SK-MEL-5 (cell line): ENCODE measurements around the gene SPARCL1. TPM values are rescaled to one million over a fixed set of nuclear protein-coding genes. Genes with fewer than 3 reads are reported as not detected.
"Not testable (repeated sequence)": the region's sequence is repeated elsewhere in the genome, so short reads cannot be mapped to it uniquely, and the experiment has no call there.

Experiments used
- DNase-seq: peaks from one replicate; pipeline ENCODE4 v3.0.0-alpha.2; 2016; ENCODE audit warnings: low read depth, low spot score
- in situ Hi-C: cut with HindIII; loops from 2 replicates; pipeline ENCODE4 v1.10.0; 2016; ENCODE audit warnings: low sequenced_read_pairs, high pct_unique_total_duplicates, low pct_unique_long_range_greater_than_20kb
- total RNA-seq: library from RNA; depleted of rRNA; stranded (reverse); fragments of >200 nt; shearing (Covaris generic); gene quantifications from 2 replicates; pipeline ENCODE4 v1.2.3, GENCODE V29; 2014

Gene SPARCL1
- total RNA-seq, 1 experiment from 2014 or later: not detected

DNA sequence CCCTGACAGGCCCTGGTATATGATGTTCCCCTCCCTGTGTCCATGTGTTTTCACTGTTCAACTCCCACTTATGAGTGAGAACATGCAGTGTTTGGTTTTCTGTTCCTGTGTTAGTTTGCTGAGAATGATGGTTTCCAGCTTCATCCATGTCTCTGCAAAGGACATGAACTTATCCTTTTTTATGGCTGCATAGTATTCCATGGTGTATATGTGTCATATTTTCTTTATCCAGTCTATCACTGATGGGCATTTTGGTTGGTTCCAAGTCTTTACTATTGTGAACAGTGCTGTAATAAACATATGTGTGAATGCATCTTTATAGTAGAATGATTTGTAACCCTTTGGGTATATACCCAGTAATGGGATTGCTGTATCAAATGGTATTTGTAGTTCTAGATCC lies 45.9 kb downstream of the SPARCL1 start:
- DNase-seq, in situ Hi-C loops: not testable (repeated sequence)

DNA sequence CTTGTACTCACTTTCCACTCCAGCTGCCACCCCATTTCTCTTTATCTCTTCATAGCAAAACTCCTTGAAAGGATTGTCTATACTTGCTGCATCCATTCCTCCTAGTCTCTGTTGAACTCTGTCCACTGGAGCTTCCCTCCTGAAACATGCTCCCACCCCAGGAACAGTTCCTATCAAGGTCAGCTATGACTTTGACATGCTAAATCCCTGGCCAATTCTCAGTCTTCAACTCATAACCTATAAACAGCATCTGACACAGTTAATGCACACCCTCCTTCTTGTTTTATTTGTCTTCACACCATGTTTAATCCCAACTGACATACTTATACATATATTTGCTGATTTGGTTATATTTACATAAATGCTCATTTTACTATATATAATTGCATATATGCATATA lies 47.8 kb downstream of the SPARCL1 start:
- in situ Hi-C loops: no loop called here
- no peak for DNase-seq

DNA sequence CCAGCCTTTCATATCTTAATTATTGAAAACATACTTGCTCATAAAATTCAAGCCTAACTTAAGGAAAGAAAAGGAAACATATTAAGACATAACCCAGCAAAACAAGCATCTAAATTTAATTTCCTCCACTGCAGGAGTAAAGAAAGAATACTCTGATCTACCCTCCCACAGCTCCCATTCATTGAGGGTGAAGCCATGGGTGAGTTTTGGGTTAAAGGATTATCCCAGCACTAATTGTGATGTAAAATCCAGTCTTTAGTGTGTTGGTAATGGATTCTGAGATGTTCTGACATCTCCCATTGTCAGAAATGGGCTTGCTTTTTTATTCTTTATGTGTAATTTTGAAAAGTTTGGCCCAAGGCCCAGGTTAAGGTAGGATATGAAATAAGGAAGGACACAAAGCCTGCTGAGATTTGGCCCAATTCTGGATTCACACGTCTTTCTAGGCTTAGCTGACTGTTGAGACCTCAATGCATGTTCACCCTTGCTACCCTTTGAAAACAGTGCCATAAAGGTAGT lies 50.4 kb downstream of the SPARCL1 start:
- DNase-seq: no peak
- in situ Hi-C loops: no loop called here

DNA sequence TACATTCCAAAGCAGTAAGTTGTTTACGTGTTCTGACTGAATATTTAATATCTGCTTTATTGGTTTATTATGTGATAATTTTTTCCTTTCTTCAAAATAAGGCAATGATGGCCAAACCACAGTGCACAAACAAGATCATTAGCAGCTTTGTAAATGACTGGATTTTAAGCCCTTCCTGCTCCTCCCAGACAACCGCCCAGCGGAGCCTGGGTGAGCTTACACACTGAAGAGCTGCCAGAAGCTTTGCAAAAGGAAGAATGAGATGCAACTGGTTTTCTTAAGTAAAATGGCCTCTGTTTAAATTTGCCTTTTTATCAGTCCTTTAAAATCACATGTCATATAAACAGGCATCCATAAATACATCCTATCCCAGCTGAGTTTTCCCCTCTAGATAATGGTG lies 52.2 kb downstream of the SPARCL1 start:
- in situ Hi-C loops: no loop called here
- DNase-seq: no peak

DNA sequence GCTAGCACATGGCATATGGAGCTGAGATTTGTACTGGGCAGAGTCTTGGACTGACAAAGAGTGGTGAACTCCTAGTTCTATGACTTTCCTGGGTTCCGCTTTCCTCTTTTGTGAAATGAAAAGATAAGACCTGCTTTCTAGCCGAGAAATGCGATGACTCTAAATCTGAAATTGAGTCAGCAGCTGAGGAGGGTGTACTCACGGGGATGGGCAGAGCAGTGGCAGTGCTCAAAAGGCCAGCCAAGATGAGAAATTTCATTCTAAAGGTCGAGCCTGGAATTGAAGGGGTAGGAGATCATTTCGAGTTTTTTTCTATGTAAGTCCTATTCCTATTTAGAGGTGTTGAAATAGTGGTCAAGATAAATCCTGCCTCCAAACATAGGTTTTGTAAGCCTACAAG lies 59.8 kb downstream of the SPARCL1 start:
- in situ Hi-C loops: no loop called here
- no peak for DNase-seq

DNA sequence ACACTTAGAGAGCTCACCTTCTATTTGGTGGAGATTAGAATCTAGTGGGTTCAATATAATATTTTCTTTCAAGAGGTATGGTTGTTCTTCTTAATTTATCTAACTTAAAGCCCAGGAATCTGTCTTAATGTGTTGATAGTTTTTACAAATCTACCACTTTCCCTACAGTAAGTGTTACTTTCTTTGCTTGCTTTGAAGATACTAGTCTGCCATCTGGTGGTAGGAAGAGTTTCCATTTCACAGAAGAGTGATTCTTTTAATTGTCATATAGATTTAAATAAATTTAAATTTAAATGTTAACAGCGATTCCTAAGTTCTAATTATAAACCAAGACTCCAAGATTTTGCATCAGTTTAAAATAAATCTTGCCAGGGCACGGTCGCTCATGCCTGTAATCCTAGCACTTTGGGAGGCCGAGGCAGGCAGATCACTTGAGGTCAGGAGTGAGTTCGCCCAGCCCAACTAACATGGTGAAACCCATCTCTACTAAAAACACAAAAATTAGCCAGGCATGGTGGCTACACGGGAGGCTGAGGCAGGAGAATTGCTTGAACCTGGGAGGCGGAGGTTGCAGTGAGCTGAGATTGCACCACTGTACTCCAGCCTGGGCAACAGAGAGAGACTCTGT lies 63.3 kb downstream of the SPARCL1 start:
- in situ Hi-C loops: no loop called here
- peak; percentile 61 for DNase-seq

DNA sequence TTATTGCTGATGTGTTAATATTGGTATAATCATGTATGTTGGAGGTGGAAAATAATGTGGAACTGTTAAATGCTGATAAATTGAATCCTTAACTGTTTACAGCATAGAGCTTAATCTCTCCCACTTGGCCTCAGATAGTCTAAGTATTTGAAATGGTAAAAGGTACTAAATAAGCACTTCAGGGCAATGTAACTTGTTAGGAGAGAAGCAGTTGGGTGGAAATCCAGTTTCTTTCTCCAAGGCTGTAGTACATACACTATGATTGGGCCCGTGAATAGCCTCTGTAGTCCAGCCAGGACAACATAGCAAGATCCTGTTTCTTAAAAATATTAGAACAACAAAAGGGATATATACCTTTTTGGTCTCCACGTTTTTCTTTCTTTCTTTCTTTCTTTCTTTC lies 67.1 kb downstream of the SPARCL1 start:
- in situ Hi-C loops: no loop called here
- DNase-seq: no peak

DNA sequence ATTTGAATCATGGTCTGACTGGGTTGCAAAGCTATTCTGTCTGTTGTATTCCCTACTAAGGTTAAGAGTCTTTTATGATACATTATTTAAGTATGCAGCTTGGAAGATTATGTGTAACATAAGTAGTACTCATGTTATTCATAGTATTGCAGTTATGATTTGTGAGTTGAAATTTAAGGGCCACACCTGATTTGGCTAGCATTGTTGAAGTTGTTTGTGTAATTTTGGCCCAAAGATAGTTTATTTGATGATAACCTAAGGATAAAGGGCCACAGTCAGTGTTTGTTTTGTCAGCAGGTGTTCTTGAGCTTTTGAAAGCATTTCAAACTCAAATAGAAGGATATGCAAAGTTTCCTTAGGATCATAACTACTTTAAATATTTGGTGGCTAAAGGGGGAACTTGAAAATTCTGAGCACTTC lies 67.9 kb downstream of the SPARCL1 start:
- DNase-seq: no peak
- in situ Hi-C loops: no loop called here

DNA sequence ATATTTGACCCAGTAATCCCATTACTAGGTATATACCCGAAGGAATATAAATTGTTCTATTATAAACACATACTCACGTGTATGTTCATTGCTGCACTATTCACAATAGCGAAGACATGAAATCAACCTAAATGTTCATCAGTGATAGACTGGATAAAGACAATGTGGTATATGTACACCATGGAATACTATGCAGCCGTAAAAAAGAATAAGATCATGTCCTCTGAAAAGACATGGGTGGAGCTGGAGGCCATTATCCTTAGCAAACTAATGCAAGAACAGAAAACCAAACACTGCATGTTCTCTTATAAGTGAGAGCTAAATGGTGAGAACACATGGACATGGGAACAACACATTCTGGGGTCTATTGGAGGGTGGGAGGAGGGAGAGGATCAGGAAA lies 70.3 kb downstream of the SPARCL1 start:
- DNase-seq: no peak

DNA sequence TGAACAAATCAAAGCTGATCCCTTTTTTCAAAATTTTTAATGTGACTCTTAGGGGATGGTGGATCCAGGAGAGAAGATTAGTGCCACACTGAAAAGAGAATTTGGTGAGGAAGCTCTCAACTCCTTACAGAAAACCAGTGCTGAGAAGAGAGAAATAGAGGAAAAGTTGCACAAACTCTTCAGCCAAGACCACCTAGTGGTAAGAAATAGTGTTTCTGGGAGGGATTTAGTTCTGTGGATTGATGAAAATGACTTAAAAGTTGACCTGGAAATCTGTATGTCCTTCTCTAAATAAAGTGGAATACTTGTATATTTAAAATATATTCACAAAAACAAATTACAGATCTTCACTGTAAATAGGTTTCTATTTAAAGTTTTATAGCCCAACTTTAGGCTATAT lies 77.6 kb downstream of the SPARCL1 start:
- in situ Hi-C loops: no loop called here
- DNase-seq: peak; percentile 27

More for the DNA sequence above, 70.3 kb downstream of the SPARCL1 start:
- in situ Hi-C loops: no loop called here

DNA sequence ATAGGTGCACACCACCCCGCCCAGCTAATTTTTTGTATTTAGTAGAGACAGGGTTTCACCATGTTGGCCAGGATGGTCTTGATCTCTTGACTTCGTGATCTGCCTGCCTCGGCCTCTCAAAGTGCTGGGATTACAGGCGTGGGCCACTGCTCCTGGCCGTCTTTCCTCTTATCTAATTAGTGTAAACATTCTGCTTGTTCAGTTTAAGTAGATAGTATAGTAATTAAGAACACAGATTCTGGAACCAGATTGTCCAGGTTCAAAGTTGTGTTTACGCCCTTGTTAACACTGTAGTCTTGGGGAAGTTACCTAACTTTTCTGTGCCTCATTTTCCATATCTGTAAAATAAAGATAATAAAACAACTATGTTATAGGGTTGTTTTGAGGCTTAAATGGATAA lies 82.8 kb downstream of the SPARCL1 start:
- in situ Hi-C loops, DNase-seq: not testable (repeated sequence)

DNA sequence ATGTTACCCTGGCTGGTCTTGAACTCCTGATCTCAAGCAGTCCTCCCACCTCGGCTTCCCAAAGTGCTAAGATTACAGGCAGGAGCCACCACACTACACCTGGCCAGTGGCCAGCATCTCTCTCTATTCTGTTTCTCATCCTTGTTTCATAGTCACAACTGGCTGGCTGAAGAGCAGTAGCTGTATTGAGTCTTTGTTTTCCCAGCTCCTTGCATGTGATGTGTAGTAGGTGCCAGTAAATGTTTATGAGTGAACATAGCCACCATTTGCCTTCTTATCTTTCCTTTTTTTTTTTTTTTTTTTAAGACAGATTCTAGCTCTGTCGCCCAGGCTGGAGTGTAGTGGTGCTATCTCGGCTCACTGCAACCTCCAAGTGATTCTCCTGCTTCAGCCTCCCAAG lies 83.2 kb downstream of the SPARCL1 start:
- peak; percentile 84 for DNase-seq
- in situ Hi-C loops: no loop called here

DNA sequence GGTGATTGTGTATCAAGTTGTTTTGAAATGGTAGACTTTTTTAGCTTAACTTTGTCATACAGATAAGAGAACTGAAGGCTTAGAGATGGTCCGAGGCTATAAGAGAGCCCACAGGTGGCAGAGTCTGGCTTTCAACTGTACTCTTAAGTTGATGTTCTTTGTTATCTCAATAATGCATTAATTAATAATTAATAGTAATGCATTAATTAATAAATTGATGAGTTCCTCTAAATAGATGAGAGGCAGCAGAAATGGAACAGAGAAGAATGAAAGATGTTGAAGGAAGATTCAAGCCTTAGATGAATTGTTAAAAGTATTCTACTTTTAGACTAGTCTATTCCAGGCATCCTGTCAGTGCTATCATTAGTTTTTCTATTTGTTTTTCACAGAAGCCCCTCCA lies 84.4 kb downstream of the SPARCL1 start:
- in situ Hi-C loops: no loop called here

DNA sequence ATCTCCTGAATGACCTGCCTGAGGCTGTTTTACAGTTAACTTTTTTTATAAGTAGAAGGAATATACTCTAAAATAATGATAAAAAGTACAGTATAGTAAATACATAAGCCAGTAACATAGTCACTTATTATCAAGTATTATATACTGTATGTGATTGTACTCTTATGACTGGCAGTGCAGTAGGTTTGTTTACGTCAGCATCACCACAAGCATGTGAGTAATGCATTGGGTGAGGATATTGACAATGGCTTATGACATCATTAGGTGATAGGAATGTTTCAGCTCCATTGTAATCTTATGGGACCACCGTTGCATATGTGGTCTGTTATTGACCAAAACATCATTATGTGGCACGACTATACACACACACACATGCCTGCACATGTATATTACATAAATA lies 86.3 kb downstream of the SPARCL1 start:
- in situ Hi-C loops: no loop called here
- DNase-seq: peak; percentile 64

More for the DNA sequence above, 84.4 kb downstream of the SPARCL1 start:
- DNase-seq: no peak

DNA sequence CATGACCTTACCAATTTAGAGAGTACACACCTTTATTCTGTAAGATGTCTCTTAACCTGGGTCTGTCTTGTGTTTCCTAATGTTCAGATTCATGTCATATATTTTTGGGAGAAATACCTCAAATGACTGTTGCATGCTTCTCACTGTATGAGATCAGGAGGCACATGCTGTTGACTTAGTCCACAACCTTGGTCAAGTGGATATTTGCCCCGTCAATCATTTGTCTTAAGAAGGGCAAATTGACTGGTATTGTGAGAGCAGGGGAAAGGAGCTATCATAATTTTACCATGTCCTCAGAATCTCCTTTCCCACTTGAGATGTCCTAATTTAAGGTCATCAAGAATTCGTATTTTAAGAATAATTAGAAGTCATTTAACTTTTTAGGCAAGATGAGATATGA lies 95.8 kb downstream of the SPARCL1 start:
- DNase-seq: no peak
- in situ Hi-C loops: no loop called here

DNA sequence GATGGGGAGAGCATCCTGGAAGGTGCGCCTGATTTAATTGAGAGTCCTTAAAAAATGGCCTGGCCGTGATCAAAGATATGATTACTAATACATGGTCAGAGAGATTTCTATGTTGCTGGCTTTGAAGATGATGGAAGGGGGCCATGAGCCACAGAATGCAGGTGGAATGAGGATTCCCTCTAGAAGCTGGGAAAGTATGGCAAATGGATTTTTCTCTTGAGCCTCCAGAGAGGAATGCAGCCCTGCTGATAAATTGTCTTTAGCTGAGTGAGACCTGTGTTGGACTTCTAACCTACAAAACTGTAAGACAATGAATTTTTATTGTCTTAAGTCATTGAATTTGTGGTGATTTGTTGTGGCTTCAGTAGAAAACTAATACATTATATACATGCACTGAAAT lies 99.1 kb downstream of the SPARCL1 start:
- in situ Hi-C loops: no loop called here
- DNase-seq: no peak

DNA sequence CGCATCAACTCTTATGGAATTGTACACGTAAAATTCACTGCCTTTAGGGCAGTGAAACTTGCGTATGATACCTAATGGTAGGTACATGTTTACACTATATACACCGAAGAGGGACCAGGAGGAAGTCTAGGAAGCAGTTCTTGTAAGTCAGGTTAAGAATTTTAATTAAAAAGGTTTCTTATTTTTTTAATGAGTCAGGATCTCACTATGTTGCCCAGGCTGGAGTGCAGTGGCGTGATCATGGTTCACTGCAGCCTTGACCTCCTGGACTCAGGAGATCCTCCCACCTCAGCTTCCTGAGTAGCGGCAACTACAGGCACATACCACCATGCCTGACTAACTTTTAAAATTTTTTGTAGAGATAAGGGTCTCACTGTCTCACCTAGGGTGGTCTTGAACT lies 100.2 kb downstream of the SPARCL1 start:
- in situ Hi-C loops: no loop called here
- DNase-seq: no peak

DNA sequence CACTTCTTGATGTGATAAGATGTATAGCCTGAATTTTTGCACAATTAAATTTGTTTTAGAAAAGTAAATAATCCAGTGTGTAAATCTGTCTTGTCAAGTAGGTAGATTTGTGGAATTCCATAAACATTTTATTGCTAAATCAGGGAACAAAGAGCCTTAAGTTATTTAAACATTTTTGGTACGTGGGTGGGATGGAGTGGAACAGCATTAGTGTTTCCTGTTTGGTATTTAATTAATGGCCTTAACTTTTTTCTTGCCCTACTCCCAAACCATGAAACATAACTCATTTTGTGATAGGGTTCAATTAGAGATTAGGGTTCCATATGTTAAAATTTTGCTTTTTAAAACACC lies 101.7 kb downstream of the SPARCL1 start:
- DNase-seq: no peak
- in situ Hi-C loops: no loop called here

DNA sequence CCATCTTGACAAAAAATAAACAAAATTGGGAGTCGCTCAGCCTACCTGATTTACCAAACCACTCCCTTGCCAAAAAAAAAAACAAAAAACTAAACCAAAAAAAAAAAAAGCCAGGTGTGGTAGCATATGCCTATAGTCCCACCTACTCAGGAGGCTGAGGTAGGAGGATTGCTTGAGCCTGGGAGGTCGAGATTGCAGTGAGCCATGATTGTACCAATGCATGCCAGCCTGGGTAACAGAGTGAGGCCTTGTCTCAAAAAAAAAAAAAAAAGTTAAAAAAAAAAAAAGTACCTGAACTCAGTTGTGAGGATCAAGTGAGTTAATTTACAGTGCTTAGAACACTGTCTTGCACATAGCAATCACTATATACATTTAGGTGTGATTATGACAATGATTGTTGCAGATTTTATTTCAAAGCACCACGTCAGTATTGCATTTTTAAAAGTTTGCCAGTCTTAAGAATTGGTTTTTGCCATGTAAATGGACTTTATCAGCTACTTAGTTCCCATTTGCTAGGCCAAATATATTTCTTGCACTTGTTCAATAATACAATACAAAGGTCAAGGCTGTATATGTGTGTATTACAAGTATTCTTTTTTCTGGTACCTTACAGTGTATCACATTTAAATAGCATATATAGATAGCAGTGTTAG lies 102.2 kb downstream of the SPARCL1 start:
- in situ Hi-C loops: no loop called here

More for the DNA sequence above, 102.2 kb downstream of the SPARCL1 start:
- DNase-seq: no peak
